8988T (cell line): ENCODE results near the gene HOXD8.
A peak's percentile ranks its signal among the peaks of the same experiment; 100 is the strongest.

Experiments used
- DNase-seq: peaks from one replicate; pipeline ENCODE4 v3.0.0; 2011

Gene HOXD8

GRCh38 chr2:176103742-176104315 lies 25.7 kb upstream of the HOXD8 start:
- DNase-seq = no peak

DNA sequence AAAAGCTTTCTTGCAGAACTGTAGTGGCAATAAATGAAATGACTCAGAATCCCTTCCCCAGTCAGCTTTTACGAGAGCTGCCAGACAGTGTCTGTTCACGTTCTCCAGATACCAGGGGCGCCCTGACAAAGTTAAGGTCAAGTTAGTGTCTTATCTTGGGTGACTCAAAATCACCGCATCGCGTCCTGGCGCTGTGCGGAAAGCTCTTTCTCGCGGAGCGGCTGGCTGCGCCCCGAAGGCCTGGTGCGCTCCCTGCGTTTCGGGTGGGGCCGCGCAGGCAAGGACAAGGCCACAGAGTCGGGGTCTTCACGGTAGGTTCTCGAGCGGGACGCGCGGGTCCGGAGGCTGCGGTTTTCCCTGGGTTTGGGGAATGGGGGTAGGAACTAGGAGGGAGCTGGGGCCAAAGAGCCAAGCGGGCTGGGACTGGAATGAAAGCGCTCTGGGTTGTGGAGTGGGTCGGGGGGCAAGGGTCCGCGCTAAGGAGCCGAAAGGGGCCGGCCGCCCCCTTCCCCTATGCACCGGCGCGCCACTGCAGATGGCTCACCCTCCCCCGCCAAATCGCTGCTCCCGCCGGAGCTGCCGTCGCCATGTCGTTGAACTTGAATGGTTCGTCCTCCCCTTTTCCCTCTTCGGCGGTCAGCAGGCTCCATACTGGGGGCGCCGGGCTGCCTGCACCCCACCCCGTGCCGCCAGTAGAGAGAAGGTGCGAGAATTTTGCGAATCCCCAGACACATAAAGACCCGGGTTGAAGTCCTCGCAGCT lies 25.0 kb upstream of the HOXD8 start:
- DNase-seq = no peak

DNA sequence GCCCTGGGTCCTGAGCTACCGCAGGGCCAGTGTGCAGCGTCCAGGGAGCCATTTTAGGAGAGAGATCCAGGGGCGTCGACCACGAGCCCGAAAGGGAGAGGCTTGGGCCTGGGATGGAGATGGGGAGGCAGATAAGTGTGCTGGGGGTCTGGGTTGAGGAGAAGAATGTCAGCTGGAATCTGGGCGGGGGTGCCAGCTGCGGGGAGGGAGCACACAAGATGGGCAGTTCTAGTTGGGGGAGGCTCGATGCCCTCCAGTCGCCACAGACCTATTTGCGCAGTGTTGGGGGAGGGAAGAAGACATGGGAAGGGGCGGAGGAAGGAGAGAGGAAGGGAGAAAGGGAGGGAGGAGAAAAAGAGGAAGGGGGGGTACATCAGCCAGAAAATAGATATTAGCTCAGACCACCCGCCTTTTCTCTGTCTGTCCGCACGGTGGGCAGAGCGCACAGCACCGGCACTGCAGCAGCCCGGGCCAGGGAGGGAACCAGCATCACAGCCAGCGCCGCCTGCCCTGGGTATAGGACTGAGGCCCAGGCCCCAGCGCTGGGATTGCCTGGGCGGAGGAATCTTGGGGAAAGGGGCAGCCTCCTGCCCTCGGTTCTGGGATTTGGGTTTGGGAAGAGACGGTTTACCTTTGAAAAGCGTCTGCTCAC lies 24.3 kb upstream of the HOXD8 start:
- no peak for DNase-seq

- no peak for DNase-seq
These were observed 23.6 kb upstream of the HOXD8 start for GRCh38 chr2:176105730-176106580.

DNA sequence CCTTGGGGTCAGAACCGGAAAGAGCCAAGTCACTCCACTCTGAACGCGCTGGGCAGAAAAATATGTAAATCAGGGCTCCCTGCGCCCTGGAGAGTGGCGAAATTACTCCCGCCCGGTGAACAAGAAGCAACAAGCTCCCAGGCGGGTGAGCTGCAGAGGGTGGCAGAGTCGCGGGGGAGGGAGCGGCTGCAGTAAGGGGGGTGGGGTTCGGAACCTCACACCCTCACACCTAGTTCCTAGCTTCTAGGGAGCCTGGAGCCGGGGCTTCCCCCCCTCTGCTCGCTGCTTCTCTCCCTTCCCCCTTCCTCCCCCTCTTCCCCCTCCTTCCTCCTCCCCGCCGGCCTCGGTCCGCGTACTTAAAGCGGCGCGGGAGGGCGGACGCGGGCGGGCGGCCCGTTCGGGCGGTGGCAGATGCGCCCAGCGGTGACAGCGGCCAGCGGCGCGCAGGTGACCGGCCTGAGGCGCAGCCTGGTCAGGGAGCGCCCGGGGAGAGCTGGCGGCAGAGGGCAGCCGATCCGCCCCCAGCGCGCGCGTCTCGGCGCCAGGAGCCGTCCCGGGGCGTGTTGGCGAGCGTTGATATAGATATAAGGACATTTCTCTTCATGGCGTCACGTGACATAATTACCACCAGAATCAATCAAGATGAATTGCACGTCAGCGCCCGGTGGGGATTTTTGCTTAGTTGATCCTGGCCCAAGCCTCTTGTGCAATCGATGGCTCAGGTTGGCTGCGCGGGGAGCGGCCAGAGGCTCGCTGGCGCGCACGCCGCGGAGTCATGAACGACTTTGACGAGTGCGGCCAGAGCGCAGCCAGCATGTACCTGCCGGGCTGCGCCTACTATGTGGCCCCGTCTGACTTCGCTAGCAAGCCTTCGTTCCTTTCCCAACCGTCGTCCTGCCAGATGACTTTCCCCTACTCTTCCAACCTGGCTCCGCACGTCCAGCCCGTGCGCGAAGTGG lies 22.6 kb upstream of the HOXD8 start, which contains the start of gene HOXD11:
Gene HOXD11, plus strand, starts transcription at position 700 of the 959 bp plus-strand sequence. Its CDS starts 76 bp downstream, at position 776.
- no peak for DNase-seq

DNA sequence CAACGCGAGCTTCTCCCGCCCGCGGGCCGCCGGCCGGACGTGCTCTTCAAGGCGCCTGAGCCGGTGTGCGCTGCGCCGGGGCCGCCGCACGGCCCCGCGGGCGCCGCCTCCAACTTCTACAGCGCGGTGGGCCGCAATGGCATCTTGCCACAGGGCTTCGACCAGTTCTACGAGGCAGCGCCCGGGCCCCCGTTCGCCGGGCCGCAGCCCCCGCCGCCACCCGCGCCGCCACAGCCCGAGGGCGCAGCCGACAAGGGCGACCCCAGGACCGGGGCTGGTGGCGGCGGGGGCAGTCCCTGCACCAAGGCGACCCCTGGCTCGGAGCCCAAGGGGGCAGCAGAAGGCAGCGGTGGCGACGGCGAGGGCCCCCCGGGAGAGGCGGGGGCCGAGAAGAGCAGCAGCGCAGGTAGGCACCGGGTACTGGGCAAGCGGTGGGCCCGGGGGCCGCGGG lies 21.7 kb upstream of the HOXD8 start:
- DNase-seq = no peak

DNA sequence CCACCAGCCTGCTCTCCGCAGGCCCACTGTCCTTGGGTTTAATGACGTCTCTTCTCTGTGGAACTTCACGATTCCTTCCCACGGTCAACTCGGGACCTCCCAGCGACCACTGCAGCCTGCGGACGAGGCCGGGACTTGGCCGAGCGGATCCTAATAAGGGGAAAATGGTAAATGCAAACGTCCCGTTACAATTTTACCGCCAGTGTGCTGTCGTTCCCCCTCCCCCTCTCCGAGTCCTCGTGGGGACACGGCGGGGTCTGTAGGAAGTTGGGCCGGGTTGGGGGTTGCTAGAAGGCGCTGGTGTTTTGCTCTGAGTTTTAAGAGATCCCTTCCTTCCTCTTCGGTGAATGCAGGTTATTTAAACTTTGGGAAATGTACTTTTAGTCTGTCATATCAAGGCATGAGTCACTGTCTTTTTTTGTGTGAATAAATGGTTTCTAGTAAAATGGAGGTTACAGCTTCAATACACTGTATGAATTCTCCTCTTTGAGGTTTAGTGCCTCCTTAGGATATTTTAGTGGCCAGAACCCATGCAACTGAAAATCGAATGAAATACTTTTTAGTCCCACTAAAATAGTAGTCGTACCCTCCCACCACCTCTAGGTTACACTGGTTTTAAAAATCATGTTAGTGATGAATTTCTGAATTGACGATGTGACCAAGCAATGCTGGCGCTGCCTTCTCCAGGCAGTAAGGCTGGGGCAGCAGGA lies 20.2 kb upstream of the HOXD8 start:
- no peak for DNase-seq

- no peak for DNase-seq
These were observed 19.6 kb upstream of the HOXD8 start for GRCh38 chr2:176109946-176110345.

GRCh38 chr2:176110415-176111308 lies 18.8 kb upstream of the HOXD8 start:
- DNase-seq = no peak

- DNase-seq = peak; percentile 89
These were observed 18.2 kb upstream of the HOXD8 start for GRCh38 chr2:176111309-176111663.

DNA sequence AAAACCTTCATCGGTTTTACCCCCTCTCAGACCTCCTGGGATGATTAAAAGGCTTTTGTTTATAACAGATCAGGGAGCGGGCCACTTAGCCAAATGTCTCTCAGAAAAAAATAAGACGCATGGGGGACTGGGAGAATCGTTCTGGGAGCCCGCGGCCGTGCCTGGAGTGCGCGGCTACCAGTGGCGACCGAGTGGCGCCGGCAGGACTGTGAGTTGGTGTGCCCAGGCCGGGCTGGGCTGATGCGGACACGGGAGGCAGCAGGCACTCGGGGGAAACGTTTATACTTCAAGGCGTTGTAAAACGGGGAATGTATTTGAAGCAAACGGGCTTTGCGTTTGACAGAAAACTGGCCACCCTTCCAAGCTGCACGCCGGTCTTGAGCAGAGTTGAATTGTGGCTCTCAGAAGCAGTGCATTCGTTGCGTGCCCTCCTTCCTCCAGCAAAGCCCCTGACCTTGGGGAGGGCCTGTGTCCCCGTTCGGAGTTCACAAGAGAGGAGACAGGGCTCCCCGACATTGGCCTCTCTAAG lies 17.6 kb upstream of the HOXD8 start:
- DNase-seq = no peak

DNA sequence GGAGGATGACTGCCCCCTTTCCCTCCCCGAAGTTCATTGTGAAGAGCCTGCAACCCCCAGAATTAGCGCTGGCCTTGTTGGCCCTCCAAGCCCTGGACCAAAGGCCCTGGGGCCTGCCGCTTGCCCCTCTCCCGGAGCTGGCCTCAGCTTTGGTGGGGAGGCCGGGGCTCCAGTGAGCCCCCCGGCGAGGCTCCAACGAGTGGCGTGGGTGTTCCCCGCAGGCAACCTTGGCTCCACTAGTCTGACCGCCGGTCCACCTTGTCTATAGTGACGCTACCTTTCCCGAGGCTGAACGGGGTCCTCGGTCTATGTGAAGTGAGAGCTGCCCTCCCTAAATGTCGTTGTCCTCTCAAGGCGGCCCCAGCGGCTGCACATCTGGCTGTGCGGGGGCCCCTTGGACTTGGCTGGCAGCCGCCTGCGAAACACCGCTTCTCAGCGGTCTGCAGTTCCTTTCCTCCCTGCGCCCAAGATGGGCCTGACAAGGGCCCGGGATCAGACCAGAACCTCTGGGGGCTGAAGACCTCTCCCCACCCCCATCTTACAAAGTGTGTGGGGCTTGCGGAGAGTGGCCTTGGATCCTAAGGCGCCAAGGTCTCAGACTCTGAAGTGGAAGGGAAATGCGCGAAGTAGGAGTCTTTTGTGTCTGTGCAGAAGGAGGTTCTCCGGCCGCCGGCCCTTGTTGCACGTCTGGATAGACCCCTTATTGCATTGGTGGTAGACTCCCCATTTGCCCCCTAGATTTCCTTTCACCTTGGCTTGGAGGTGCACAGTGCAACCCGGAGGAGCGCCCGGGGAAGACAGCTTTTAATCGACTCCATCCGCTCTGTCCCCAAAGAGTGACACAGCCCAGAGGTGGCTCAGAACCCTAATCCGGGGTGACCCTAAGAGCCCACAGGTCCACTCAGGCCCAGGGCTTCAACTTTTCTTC lies 16.9 kb upstream of the HOXD8 start:
- DNase-seq = no peak

- no peak for DNase-seq
These were observed 15.2 kb upstream of the HOXD8 start for GRCh38 chr2:176114120-176114929.

GRCh38 chr2:176114930-176115625 lies 14.4 kb upstream of the HOXD8 start:
- no peak for DNase-seq

GRCh38 chr2:176115883-176116813 lies 13.4 kb upstream of the HOXD8 start, which contains the start of gene HOXD10:
TSS of gene HOXD10 (plus strand) at chr2:176116778. CDS start at chr2:176116834, 56 bp downstream.
- no peak for DNase-seq
